GM21360 (cell line): ENCODE measurements around the gene SEZ6L.

Source experiments
- ATAC-seq: cut with Tn5 transposase; IDR thresholded peaks from one replicate; pipeline ENCODE4 v1.9.1; 2021; ENCODE audit warnings: mild to moderate bottlenecking, moderate library complexity; ENCODE audit not compliant: unreplicated experiment

Gene SEZ6L

DNA sequence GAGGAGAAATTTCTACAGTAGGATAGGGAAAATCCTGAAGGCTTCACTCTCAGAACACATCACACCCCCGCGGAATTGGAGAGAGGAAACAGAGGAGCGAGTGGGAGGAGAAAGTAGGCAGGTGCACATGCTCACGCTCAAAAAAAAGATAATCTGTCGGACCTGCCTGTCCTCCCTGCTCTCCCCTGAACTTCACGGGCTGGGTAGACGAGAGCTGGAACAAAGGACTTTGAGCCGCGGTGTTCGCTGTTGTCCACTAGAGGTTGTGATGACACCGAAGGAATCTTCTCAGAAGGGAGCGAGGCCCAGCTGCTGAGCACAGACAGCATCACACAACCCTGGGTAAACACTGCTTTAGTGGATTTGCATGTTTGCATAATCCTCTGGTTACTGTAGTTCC lies 5.0 kb downstream of the SEZ6L start:
- ATAC-seq = no peak

DNA sequence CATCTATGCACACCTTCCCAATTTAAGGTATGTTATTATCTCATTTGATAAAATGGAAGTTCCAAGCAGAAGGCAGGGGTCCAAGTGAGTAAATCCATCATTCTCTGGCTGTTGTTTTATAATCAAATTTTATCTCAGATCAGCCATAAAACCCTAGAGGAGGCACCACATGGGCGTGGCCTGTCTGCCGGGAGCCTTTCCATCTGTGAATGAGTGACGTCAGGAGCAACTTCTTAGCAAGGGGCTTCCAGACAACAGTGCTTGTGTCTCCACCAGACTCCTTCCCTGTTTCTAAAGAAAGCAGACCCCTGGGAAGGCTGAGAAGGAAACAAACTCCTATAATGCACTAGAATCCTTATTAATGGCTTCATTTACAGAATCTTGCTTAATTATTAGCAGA lies 13.5 kb downstream of the SEZ6L start:
- no peak for ATAC-seq

DNA sequence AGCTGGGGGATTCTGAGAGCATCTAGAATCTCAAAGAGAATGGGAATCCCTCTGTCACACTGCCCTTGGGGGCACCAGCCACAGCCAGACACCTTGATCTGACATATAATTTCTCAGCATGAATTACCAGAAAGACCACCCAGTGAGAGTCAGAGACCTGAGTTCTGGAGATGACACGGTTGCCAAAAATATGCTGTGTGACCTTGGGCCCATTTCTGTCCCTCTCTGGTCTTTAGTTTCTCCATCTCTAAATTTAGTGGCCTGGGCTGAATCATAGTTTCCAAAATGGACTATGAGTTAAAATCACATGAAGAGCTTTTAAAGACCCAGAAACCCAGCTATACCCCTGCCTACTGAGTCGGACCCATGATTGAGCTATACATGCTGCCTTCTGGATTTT lies 15.9 kb downstream of the SEZ6L start:
- no peak for ATAC-seq

DNA sequence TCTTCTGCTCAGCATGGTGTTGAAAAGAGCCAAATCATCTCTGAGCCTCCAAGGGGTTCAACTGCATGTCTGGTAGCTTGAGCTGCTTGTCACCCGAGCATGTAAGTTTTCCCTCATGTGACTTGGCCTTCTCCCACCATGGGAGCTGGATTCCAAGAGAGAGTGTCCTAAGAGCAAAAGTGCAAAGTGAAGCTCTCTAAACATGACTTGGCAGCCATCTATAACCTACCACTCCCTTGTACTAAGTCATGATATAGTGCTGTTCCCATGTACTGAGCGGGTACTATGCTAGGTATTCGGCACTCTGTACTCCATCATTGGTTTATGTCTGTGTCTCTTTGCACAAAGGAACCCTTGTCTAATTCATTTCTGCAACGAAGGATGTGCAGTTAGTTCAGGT lies 19.1 kb downstream of the SEZ6L start:
- ATAC-seq = no peak

DNA sequence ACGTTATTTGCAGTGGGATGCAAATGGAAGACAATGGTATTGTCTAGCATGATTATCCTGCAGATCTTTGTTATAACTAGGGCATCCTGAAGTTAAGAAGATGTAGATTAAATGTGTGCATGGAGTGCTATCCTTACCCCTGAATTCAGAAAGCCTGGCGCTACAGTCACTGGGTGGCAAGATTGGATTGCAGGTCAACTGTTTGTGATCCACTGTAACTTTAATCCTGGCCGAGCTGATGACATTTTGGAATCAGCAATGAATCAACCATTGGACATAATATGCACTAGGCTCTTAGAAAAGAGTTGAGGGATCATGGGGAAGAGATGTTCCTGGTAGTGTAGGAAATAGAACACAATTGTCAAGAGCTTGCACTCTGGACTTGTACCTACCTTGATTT lies 25.1 kb downstream of the SEZ6L start:
- ATAC-seq = no peak

DNA sequence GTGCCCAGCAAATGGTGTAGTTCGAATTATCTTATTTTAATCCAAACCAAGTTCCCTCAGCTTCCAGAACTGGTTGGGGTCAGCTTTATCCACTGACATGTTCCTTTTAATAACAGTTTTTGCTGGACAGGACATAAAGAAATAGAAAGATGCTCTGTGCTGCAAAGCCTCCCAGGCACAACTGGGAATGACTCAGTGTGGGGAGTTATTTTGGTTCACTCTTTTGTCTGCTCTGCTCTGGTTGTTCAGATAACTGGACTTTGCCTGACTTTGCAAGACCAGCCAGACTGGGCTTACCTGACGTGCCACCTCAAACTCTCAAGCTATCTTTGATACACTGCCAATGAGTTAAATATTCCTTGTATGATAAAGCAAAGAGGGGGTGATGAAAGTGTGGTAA lies 25.6 kb downstream of the SEZ6L start:
- ATAC-seq = no peak

DNA sequence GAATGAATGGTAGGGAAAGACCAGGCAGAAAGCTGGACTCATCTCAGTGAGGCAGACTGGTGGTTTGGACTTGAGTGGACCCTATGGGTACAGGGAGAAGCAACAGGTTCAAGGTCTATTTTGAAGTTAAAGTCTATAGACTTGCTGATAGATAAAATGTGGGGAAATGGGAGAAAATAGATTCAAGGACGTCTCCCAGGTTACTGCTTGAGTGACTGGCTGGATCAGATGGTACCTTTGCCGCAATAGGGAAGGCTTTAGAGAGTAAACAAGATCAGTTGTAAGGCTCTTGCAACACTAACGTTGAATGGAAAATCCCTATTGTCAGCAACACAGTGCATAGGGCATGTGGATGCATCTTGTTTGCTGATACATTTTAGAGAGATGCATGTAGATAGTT lies 27.4 kb downstream of the SEZ6L start:
- ATAC-seq = no peak

DNA sequence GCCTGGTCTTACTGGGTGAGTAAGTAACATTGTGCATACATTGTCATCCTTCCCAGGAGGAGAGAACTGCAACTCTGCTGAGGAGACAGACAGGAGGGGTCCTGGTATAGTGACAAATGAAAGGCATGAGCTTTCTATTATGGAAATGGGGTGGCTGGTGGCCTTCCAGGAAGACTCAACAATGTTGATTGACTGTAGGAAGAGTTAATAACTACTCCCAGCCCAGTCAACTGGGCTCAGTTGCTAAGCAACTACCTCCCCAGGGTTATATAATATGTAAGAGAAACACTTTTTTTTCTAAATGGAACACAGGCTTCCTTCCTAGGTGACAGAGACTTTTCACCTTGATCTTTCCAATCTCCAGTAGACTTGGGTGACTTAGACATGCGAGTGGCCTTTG lies 28.2 kb downstream of the SEZ6L start:
- no peak for ATAC-seq

DNA sequence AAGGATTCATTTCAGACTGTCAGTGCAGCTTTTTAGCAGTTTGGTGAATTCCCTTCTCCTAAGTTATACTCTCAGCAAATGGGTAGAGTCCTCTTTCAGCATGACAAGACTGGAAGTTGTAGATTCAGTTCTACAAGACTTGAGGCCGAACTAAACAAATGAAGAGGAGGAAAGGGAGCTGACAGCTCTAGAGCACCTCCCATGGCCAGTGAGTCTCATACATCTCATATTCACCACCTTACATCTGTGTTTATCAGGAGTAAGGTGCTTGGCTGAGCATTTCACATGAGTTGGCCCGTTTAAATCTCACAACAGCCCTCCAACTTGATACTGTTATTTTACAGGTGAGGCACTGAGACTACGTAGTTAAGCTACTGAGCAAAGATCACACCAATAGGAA lies 30.4 kb downstream of the SEZ6L start:
- no peak for ATAC-seq

DNA sequence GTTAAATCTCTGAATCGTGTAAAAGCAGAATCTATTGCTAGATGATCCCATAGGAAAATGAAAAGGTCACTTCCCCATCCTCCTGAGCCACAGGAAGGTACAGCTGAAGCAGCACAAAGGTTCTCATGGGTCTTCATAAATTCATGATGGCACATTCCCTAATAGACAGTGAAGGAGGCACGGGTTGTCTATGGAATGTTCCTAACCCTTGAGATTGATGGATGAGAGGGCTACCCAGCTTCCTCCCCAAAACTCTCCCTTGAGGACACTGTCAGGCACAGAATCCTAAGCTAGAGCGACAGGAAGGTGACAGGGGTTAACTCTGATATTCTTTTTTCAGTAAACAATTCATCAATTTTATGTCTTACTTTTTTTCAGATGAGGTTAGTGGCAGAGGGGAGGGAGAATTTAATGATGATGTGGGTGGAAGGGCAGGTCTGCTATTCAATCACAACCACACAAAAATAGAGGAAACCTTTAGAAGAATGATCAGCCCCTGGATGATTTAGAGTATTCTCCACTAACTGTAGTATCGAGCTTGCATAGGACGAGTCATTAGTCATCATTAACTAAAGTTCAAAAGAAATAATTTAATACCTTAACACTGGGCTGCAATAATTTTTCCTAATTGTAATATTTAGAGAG lies 33.1 kb downstream of the SEZ6L start:
- ATAC-seq = no peak

DNA sequence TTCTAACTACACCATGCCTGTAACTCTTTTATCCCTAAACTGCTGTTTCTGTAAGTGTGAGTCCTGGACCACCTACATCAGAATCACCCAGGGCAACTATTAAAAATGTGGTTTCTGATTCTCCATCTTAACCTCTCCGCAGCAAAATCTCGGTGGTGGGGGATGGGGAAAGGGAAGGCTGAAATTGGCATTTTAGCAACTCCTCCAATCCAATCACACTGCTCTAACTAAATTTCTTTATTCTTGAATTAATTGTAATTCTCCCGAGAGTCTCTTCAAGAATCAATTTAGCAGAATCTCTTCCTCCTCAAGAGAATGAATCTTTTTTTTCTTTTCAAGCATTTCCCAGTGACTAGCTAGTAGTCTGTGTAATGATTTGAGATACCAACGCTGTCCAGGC lies 36.2 kb downstream of the SEZ6L start:
- no peak for ATAC-seq

DNA sequence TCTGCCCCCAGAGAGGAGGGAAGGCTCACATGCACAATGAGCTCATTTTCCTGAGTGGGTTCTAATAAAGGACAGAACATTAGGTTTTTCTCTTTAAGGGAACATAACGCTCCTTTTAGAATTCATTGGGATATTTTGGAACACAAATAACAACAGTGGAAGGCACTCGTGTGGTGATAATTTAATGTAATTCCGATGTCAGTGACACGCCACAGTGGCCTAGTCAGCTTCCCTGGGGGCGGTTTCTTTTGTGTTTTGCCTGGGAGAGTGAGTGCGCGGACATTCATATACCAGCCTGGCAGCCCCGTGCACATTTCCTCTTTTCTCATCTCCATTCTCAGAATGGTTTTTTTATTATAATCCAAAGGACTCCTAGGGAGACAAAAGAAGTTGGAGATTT lies 41.1 kb downstream of the SEZ6L start:
- ATAC-seq = no peak

DNA sequence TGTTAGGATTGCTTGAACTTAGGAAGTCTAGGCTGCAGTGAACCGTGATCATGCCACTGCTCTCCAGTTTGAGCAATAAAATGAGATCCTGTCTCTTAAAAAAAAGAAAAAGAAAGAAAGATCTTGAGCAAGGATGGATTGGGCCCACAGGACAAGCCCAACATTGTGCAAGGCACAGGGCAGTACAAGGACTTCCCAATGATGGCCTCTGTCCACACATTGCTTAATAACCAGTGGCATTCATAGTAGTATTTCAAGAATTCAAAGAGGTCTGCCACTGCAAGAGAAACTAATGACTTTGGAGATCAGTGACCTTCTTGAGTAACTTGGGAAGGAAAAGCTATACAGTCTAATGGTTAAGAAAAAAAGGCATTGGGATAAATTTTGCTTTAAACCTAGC lies 44.6 kb downstream of the SEZ6L start:
- no peak for ATAC-seq

DNA sequence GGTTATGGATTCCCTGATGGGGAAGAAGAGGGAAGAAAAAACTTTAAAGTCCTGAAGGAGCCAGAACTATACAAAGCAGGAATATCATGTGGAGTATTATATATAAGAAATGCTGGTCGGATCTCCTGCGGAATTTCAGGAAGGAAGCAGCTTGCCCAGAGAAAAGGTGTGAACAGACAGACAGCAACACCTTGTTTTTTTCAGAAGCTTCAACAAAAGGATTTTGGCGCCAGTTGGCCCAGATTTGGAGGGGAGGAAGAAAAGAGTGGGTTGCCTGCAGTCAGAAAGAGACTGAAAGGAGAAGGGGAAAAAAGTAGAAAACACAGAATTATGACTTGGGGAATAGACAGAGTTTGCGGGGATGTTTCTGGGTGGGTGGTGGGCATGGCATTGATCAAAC lies 45.2 kb downstream of the SEZ6L start:
- no peak for ATAC-seq

DNA sequence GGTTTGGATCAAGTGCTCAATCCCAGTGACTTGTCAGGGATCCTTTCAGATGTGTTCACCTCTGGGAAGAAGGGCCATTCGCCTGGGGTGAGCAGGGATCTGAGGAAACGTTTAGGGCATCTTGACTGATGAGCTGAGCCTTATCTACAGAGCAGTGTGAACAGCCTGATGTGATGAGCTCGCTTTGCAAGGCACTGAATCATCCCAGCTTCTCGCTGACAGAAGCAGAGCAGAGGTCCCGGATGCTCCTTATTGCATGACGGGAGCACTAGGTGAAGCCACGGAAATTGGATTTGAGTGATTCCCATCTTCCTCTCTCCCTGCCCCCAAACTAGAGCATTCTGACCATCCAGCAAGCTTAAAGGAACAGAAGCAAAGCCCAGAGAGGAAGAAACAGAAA lies 46.5 kb downstream of the SEZ6L start:
- no peak for ATAC-seq

DNA sequence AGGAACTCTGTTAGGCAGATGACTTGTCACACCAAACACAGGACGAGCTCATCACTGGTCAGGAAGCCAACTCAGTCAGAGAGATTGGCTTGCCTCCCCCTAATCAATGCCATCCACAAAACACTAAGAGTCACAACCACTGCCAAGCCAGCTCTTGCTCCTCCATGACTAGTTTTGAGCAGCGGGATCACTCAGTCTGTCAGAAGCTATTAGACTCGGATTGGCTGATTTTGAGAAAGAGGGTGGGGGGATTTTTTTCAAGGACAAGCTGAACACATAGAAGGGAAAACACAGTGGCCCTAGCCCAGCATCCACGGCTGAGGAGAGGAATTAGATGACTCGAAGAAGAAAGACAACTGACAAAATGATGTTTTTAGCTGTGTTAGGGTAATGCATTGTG lies 55.9 kb downstream of the SEZ6L start:
- ATAC-seq = no peak

DNA sequence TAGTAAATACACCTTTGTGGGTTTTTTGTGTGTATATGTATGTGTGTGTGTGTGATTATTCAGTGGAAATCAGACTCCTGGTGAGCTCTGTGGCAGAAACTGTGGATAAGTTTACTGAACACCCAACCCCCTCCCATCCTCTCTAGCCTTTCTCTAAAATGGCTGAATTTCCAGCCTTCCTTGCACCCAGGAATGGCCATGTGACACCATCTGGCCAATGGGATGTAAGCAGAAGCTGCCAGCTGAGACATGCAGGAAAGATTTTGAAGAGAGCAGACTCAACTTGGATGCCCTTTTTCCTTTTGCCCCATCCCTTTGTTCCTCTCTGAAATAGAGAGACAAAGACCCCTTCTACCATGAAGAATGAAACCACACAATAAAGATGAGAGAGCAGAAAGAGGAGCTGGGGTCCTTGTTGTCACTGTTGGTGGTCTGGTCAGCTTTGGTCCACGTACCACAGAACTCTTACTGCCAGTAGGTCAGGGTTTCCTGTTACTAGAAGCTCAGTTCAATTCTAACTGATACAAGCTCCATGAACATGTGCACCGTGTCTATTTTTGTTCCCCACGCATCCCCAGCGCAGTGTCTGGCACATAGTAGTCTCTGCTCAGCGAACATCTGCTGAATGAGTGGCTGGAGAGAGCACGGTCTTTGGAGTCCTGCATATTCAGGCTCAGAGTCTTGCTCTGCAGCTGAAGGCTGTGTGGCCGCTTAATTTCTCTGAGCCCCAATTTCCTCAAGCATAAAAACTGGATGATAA lies 57.5 kb downstream of the SEZ6L start:
- no peak for ATAC-seq

DNA sequence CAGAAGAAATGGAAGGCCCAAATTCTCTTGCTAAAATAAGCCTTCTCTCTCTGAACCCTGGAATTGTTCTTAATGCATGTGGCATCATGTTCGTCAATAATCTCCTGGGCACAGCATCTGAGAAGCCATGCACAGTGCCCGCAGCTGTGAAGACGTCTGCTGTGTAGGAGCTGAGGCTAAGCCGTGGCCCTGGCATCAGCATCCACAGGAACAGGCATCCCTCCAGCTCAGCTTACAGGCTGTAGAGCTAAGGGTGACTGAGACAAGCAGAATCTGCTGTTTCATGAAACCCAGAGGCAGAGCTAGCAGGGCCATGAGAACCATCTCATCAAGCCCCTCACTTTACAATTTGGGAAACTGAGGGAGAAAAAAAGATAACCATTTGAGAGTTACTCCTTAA lies 60.6 kb downstream of the SEZ6L start:
- no peak for ATAC-seq

DNA sequence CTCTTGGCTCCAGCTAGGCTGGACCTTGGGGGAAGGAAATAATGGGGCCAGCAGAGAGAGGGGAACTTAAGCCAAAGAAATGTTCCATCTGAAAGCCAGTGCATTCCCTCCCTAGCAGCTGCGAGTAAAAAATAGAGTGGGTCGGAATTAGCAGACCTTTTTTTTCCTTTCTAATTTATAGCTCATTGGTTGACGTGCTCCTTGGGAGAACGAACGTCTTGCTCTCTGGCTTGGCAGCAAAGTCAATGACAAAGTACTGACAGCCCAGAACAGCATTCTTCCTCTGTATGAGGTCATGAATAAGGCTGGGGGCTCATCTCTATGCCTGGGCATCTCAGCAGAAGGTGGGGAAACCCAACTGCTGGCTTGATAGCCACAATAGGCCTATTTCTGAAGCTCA lies 65.0 kb downstream of the SEZ6L start:
- ATAC-seq = no peak

DNA sequence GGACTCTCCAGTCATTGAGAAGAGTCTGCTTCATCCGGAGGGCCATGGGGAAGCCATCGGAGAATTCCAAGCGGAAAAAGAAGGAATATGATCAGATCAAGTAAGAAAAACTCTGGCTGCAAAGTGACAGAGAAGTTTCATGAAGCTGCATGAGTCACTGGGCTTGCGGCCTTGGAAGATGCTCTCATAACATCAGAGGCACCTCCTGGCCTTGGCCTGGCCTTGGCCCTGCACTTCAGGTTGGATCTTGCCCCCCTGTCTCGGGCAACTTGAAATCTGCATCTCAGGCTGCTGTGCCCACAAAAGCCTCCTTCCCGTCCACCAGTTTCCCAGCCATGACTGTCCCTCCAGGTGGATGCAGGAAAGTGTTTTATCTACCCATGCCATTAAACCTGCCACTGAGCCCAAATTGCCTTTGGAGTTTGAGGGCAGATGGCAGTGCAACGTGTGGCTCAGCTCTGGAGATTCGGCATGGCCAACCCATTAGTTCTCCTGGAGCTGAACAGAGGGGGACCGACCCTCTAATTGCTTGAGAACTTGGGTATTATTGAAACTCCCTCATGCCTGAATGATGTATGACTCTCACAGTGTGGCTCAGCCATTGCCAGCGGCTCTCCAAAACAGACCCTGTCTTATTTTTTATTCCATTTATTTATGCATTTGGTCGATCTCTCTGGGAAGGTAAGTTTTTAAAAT lies 66.7 kb downstream of the SEZ6L start:
- ATAC-seq = no peak

DNA sequence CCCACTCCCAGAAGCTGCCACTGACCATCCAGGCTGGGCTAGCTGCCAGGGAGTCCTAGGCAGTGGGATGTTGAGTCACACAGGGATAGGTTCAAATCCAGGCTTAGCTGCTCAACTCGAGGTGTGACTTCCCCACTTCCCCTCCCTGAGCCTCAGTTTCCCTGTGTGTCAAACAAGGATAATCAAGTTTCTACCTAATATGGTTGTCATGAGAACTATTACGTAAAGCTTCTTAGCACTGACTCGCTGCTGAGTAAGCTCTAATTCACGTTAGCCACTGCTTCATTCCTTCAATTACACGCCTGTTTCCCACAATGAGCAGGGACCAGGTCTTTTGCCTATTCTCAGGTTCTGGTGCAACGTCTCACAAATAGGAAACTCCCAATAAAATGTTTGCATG lies 67.7 kb downstream of the SEZ6L start:
- no peak for ATAC-seq

DNA sequence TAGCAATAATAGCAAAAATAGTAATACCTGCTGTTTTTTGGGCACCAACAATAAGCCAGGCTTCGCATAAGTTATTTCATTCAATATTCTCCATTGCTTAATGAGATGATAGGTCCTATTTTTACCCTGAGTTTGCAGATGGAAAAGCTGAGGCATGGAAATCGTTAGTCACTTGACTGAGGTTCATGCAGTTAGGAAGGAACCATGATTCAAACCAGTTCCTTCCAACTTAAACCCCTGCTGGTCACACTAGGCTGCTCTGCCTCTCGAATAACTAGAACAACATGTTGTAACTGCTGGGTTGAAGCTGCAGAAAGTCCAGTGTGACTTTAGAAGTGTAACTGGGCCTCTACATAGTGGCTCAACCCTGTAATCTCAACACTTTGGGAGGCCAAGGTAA lies 69.3 kb downstream of the SEZ6L start:
- ATAC-seq = no peak
